ENCODE results near the gene C10orf120.

Gene C10orf120

DNA sequence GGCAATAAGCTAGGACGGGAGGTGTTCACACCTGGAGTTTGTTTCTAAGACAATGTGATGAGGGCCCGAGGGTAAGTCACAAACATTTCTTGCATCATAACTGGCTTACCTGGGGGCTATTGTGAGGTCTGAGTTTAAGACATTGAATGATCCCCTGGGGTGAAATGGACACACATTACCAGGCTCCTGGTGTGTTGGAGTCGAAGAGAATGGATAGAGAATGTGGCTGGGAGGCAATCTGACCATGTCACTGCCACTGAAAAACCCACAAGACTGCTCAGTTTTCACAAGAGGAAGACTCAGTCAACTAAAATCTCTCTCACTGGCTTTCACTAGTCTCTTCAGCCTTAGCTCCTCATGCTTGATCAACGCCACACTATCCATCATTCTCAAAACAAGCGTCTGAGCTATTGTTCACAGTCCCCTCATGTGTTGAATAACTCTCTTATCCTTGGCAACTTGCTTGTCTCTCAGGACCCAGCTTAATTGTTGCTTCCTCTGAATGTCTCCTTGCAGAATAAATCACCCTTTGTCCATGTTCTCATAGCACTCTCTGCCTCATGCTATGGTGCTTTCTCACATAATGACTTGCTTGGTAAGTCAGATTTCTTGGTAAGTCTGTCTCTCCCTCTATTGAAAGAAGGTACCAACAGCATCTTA lies at the start of gene C10orf120:
Gene C10orf120, minus strand, starts transcription at position 51 of the 660 bp plus-strand sequence. CDS start 56 bp downstream, outside the sequence.
- no peak for DNase-seq

DNA sequence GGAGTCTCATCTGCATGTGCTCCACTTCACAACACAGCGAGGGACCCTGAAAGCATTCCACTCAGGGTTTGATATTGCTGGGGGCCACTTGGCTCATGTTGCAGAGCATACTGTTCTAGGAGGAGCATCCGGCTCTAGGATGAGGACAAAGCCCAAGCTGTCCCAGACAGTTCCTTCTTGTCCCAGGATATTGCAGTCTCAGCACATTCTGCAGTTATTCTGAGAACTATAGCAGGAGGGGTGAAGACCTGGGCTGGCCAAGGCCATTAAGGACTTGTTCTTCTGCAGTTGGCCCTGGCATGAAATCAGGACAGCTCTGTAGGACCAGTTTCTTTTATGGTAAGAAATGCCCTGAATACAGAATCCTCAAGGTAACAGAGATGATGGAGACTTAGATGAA lies 48.9 kb upstream of the C10orf120 start:
- no peak for DNase-seq

GRCh38 chr10:122746408-122746807 lies 46.8 kb upstream of the C10orf120 start:
- DNase-seq, result no peak

GRCh38 chr10:122744257-122744656 lies 44.6 kb upstream of the C10orf120 start:
- DNase-seq, result no peak

DNA sequence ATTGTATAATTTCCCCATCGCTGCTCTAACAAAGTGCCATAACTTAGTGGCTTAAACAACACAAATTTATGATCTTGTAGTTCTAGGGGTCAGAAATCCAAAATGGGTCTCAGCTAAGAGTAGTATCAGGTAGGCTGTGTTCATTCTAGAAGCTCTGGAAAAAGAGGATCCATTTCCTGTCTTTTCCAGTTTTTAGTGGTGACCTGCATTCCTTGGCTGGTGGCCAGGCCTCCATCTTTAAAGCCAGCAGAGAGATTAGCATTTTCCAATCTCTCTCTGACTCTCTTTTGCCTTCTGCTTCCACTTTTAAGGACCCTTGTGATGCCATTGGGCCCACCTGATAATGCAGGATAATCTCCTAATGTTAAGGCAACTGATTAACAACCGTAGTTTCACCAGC lies 41.0 kb upstream of the C10orf120 start:
- no peak for DNase-seq

- DNase-seq, result no peak
Measured at GRCh38 chr10:122738031-122738430, 38.4 kb upstream of the C10orf120 start.

- DNase-seq, result peak in 3 of 58 donors; percentile 5
Measured at GRCh38 chr10:122733931-122734665, 34.5 kb upstream of the C10orf120 start.

DNA sequence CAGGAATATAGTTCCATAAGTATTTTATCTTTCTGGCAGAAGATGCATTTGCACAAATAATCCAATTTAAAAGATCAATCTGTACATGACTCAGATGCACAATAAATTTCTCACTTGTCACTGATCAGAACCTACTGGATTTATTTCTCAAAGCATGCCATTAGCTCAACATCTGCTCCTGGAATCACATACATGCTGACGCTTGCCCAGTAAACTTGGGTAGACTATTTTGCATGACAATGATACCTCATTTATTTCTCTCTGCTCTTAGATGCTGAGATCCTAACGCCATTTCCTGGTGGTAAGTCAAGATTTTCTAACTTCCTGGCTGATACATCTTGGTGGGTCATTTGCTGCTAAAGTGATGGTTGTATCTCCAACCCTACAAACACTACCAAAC lies 33.8 kb upstream of the C10orf120 start:
- no peak for DNase-seq

DNA sequence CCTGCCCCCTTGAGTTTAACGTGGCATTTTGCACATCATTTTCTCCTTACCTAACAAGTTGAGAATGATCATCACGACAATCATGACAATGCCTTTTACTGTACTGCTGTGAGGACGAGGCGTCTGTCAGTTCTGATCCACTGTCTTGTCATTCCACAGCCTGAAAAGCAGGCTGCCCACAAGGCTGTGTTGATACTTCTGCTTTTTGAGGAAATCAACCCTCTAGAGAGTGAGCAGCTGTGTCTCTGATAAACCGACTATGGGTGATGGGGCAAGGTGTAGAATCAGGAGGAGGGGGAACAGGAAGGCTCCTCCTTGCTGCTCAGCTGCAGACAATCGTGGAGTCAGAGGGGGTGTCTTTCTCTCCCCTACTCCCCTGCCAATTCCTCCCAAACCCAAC lies 30.6 kb upstream of the C10orf120 start:
- no peak for DNase-seq

DNA sequence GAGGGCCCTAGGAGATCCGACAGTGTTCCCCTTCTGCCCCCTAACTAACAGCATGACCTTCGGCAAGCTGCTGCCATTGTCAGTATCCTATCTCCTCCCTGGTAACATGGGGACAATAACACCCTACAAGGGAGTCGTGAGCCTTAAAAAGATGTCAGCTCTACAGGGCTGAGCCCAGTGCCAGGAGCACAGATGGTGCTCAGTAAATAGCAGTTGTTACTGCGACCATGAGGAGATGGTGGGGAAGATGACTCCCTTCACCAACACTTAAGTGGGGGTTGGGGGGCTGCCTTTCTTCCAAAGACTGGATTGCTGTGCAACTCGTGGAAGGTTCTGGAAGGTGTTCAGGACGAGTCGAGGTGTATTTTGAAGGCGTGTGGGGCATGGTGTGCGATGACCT lies 29.5 kb upstream of the C10orf120 start:
- DNase-seq, result no peak

DNA sequence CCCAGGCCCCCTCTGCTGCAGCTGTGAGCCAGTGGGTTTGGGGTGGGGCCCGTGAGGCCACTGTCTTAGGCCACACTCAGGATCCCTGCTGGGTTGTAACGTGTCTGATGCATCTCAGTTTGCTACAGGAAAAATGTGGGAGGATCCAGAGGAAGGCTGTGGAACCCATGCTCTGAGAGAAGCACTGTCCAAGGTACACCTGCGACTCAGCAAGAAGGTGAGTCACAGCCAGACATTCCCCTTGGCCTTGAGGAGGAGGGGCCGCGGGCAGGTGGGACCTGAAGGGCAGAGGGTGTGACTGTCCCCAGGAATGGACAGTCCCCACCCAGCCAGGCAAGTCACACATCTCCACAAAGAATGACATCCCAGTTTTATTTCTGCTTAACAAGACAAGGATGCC lies 27.8 kb upstream of the C10orf120 start:
- DNase-seq, result no peak

DNA sequence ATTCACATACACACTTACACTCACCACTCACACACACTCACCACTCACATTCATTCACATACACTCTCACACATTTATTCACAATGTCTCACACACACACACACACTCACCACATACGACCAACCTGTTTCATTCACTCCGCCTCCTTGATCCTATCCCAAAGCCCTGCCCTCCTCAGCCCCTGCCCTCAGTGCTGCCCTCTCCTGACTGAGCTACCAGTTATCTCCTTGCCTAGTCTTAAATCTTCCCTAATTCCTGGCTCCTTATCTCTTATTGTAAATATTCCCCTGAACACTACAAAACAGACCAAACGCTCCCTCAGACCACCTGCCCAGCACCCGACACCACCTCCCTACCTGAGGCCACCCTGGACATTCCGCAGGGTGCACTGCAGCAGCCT lies 26.1 kb upstream of the C10orf120 start:
- no peak for DNase-seq

DNA sequence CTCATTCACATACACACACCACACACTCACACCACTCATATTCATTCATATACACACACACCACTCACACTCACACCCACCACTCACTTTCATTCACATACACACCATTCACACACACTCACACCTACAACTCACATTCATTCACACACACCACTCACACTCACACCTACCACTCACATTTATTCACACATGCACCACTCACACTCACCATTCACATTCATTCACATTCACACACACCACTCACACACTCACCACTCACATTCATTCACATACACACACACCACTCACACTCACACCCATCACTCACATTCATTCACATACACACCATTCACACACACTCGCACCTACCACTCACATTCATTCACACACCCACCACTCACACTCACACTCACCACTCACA lies 25.4 kb upstream of the C10orf120 start:
- DNase-seq, result no peak

DNA sequence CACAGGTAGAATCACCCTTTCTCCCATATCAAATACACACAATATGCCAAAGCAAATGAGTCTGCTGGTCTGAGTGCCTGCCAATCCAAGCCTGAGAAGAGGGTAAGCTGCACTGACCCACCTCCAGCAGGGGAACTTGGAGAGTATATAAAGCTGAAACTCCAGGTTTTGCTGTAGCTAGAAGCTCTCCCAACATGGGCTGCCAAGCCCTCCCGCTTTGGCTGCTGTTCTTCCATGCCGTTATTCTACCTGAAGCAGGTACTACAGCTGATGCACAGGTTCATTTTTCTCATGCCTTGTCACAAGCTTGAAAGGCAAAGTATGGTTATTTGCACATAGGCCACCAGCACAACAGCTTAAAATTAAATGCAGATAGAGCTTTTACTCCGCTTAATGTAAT lies 21.5 kb upstream of the C10orf120 start:
- no peak for DNase-seq

DNA sequence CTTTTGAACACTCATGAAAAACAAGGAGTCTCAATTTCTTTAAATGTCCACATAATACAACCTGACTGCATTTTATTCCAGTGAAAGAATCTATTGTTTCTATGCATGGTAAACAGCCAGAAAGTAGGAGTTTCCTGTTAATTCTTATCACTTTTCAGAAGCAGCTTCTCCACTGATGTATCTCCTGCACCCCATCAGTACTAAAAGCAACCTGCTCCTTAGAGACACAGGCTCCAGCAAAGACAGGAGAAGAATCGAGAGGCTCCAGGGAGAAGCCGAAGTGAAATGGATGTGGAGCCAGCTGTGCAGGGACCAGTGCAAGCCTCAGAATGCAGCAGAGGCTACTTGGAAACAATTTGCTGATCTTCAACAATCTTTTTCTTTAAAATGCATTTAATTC lies 16.4 kb upstream of the C10orf120 start:
- DNase-seq, result no peak

DNA sequence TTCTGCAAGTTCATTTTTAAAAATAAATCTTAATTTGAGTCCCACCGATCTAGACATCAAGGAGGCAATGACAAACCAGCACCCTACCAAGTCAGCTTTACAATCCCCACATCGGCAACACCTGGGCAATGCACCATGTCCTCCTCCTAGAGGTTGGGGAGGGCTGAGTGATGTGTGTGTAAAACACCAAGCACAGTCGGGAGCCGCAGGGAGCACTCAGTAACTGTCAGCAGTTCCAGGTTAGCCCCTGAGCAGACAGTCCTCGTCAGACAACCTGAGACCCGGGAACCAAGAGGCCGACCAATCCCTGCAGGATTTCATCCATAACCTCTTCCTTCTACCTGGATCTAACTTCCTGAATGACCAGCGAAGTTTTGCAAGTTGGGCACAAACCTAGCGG lies 15.9 kb upstream of the C10orf120 start:
- DNase-seq, result no peak

DNA sequence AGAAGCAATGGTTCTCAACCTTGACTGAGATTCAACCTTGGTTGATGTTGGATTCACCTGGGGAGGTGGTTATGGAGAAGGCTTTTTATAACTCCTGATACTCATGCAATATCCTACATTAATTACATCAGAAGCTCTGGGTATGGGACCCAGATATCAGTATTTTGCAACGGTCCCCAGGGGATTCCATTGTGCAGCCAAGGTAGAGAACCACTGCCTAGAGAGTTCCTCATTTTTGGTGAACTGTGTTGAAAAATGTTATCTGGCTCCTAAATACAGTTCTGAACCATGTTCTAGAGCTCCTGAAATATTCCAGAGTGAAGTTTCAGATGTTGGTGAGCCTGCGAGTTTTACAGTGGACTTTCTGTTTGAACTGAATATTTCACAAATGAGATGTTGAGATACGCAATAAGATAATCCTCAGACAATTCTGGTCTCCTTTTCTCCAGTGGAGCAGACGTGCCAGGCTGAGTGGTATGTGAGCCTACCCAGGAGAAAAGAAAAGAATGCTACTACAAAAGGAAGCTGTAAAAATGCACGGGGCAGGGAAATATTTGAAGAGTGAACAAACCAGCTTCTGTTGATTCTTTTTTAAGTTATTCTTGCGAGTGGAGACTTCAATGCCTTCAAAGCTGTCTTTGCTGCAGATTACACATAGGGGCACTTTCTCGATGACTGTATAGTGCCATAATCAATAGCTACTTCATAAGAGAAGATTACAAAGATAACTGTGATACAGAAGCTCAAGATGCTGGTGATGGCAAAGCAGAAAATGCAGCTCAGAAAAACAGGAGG lies 13.6 kb upstream of the C10orf120 start:
- no peak for DNase-seq

- no peak for DNase-seq
Measured at GRCh38 chr10:122710576-122710975, 10.9 kb upstream of the C10orf120 start.

GRCh38 chr10:122709971-122710370 lies 10.3 kb upstream of the C10orf120 start:
- no peak for DNase-seq

DNA sequence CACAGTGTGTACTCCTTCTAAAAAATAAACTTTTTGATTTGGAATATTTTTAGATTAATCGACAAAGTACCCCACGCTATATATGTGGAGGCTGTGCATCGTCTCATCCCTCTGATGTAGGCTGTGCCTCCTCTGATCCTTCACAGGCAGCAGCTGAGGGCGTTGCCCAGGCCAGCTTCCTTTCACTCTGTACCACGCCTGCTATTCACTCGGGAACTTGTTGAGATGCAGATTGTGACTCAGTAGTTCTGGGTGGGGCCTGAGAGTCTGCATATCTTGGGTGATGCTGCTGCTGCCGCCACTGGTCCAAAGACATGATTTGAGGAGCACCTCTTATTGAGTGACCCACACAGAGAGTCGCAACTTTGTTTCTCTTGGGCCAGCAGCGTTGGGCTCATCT lies 7.9 kb upstream of the C10orf120 start:
- DNase-seq, result no peak

GRCh38 chr10:122706947-122707346 lies 7.3 kb upstream of the C10orf120 start:
- no peak for DNase-seq

GRCh38 chr10:122706467-122706866 lies 6.8 kb upstream of the C10orf120 start:
- no peak for DNase-seq
